HepG2 (cell line): ENCODE measurements around the gene PKDREJ. TPM values are rescaled to one million over a fixed set of nuclear protein-coding genes. Genes with fewer than 3 reads are reported as not detected.
A peak's percentile ranks its signal among the peaks of the same experiment; 100 is the strongest.

Experiments used
- CENPBD1 ChIP-seq: sonication (generic); formaldehyde crosslinking; IDR thresholded peaks from 2 replicates; pipeline ENCODE4 v1.8.0; 2022; ENCODE audit warnings: missing genetic modification reagents, low read depth, mild to moderate bottlenecking, borderline replicate concordance
- ETS1 ChIP-seq: sonication (generic); formaldehyde crosslinking; IDR thresholded peaks from 2 replicates; pipeline ENCODE4 v1.4.0; 2020; ENCODE audit warnings: missing genetic modification reagents
- ETV6 ChIP-seq: sonication (generic); formaldehyde crosslinking; conservative IDR thresholded peaks from 2 replicates; pipeline ENCODE4 v1.4.0; 2020; ENCODE audit warnings: missing genetic modification reagents
- GLMP ChIP-seq: sonication (generic); formaldehyde crosslinking; IDR thresholded peaks from 2 replicates; pipeline ENCODE4 v1.9.0; 2021; ENCODE audit warnings: missing genetic modification reagents, mild to moderate bottlenecking, borderline replicate concordance
- KAT2B ChIP-seq: fragments of 150-350 bp; IDR thresholded peaks from 2 replicates; pipeline ENCODE4 v1.6.1; 2014; ENCODE audit warnings: low read depth, low read length, borderline replicate concordance
- MAX ChIP-seq: IDR thresholded peaks from 2 replicates; pipeline ENCODE4 v1.6.1; 2012; ENCODE audit warnings: inconsistent platforms
- ZFP36L2 ChIP-seq: sonication (generic); formaldehyde crosslinking; IDR thresholded peaks from 2 replicates; pipeline ENCODE4 v1.4.0; 2020; ENCODE audit warnings: missing genetic modification reagents
- ZNF121 ChIP-seq: sonication (generic); formaldehyde crosslinking; IDR thresholded peaks from 2 replicates; pipeline ENCODE4 v1.5.0; 2020; ENCODE audit warnings: mild to moderate bottlenecking, missing genetic modification reagents
- ZNF292 ChIP-seq: sonication (generic); formaldehyde crosslinking; IDR thresholded peaks from 2 replicates; pipeline ENCODE4 v1.8.1; 2022; ENCODE audit warnings: mild to moderate bottlenecking, low read depth, missing genetic modification reagents, borderline replicate concordance
- ZNF30 ChIP-seq: sonication (generic); formaldehyde crosslinking; IDR thresholded peaks from 2 replicates; pipeline ENCODE4 v1.5.0; 2020; ENCODE audit warnings: mild to moderate bottlenecking, missing genetic modification reagents
- ZNF546 ChIP-seq: sonication (generic); formaldehyde crosslinking; conservative IDR thresholded peaks from 2 replicates; pipeline ENCODE4 v1.8.1; 2023; ENCODE audit warnings: mild to moderate bottlenecking, missing genetic modification reagents
- ZNF775 ChIP-seq: sonication (generic); formaldehyde crosslinking; IDR thresholded peaks from 2 replicates; pipeline ENCODE4 v1.4.0; 2020; ENCODE audit warnings: missing genetic modification reagents, mild to moderate bottlenecking, moderate library complexity, borderline replicate concordance
- ZSCAN5A ChIP-seq: sonication (generic); formaldehyde crosslinking; IDR thresholded peaks from 2 replicates; pipeline ENCODE4 v1.8.0; 2022; ENCODE audit warnings: mild to moderate bottlenecking, missing genetic modification reagents, borderline replicate concordance
- polyA plus RNA-seq, 8 experiments: library from polyadenylated mRNA; depleted of rRNA in 3 of 8; stranded (reverse) in 7 of 8; unstranded in 1 of 8; fragments of >200 nt; fragmentation: Illumina TruSeq in 4 of 8; extraction: Trizol in 4 of 8; gene quantifications; 2 replicates each; pipeline versions ENCODE4 v1.2.1 to v1.2.3, GENCODE V29; 2011 to 2016; ENCODE audit warnings: low read depth in 4 of 8, missing spikeins in 1 of 8, mixed read lengths in 1 of 8; ENCODE audit not compliant: insufficient read depth in 1 of 8
- total RNA-seq, 5 experiments: library from RNA; depleted of rRNA; stranded (reverse); fragments of >200 nt; fragmentation: Illumina TruSeq; extraction: Trizol; gene quantifications; 2 replicates each; pipeline ENCODE4 v1.2.3, GENCODE V29; 2016; ENCODE audit warnings: low read depth in 1 of 5
- TF ChIP-seq, protein P1 (sequence below): sonication (generic); formaldehyde crosslinking; IDR thresholded peaks from 2 replicates; pipeline ENCODE4 v1.4.0; 2020; ENCODE audit warnings: missing genetic modification reagents
- TF ChIP-seq, protein P2 (sequence below): conservative IDR thresholded peaks from 2 replicates; pipeline ENCODE4 v1.6.1; 2018; ENCODE audit warnings: missing genetic modification reagents
- TF ChIP-seq, protein P3 (sequence below): sonication (generic); formaldehyde crosslinking; IDR thresholded peaks from 2 replicates; pipeline ENCODE4 v1.5.1; 2020; ENCODE audit warnings: mild to moderate bottlenecking, missing genetic modification reagents

Gene PKDREJ
- total and polyA plus RNA-seq, 2 of the 13 experiments (the other 11 are each of a cell fraction or from before 2014, with no cell fraction given) = not detected

- TF ChIP-seq, protein P1, sequence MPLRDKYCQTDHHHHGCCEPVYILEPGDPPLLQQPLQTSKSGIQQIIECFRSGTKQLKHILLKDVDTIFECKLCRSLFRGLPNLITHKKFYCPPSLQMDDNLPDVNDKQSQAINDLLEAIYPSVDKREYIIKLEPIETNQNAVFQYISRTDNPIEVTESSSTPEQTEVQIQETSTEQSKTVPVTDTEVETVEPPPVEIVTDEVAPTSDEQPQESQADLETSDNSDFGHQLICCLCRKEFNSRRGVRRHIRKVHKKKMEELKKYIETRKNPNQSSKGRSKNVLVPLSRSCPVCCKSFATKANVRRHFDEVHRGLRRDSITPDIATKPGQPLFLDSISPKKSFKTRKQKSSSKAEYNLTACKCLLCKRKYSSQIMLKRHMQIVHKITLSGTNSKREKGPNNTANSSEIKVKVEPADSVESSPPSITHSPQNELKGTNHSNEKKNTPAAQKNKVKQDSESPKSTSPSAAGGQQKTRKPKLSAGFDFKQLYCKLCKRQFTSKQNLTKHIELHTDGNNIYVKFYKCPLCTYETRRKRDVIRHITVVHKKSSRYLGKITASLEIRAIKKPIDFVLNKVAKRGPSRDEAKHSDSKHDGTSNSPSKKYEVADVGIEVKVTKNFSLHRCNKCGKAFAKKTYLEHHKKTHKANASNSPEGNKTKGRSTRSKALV (CRISPR knock-in tag) = peak; percentile 70; the same call in 1 of the 2 replicates
- 0 out of 2 replicates have a peak, but pooled peaks have one; percentile 32 for TF ChIP-seq ZNF546
- peak; percentile 7; the same call in 1 of the 2 replicates for TF ChIP-seq ZNF292 (CRISPR knock-in tag)
- TF ChIP-seq, protein P2, sequence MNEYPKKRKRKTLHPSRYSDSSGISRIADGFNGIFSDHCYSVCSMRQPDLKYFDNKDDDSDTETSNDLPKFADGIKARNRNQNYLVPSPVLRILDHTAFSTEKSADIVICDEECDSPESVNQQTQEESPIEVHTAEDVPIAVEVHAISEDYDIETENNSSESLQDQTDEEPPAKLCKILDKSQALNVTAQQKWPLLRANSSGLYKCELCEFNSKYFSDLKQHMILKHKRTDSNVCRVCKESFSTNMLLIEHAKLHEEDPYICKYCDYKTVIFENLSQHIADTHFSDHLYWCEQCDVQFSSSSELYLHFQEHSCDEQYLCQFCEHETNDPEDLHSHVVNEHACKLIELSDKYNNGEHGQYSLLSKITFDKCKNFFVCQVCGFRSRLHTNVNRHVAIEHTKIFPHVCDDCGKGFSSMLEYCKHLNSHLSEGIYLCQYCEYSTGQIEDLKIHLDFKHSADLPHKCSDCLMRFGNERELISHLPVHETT = no peak
- no peak for TF ChIP-seq ZNF121 (CRISPR knock-in tag)
- no peak for TF ChIP-seq ETV6
- no peak for TF ChIP-seq CENPBD1 (CRISPR knock-in tag)
- TF ChIP-seq GLMP (CRISPR knock-in tag) = no peak
- TF ChIP-seq ZSCAN5A (CRISPR knock-in tag) = peak; percentile 75
- 0 out of 2 replicates have a peak, but pooled peaks have one; percentile 52 for TF ChIP-seq ETS1 (CRISPR knock-in tag)
- peak; percentile 77 for TF ChIP-seq MAX
- TF ChIP-seq, protein P3, sequence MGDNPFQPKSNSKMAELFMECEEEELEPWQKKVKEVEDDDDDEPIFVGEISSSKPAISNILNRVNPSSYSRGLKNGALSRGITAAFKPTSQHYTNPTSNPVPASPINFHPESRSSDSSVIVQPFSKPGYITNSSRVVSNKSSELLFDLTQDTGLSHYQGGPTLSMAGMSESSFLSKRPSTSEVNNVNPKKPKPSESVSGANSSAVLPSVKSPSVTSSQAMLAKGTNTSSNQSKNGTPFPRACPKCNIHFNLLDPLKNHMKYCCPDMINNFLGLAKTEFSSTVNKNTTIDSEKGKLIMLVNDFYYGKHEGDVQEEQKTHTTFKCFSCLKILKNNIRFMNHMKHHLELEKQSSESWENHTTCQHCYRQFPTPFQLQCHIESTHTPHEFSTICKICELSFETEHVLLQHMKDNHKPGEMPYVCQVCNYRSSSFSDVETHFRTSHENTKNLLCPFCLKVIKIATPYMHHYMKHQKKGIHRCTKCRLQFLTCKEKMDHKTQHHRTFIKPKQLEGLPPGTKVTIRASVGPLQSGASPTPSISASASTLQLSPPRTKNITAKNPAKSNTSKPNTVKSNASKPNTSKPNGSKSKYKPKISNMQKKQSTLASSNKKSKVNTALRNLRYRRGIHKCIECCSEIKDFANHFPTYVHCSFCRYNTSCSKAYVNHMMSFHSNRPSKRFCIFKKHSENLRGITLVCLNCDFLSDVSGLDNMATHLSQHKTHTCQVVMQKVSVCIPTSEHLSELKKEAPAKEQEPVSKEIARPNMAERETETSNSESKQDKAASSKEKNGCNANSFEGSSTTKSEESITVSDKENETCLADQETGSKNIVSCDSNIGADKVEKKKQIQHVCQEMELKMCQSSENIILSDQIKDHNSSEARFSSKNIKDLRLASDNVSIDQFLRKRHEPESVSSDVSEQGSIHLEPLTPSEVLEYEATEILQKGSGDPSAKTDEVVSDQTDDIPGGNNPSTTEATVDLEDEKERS (CRISPR knock-in tag) = no peak
- TF ChIP-seq ZNF775 (CRISPR knock-in tag) = no peak
- no peak for TF ChIP-seq ZFP36L2
- no peak for TF ChIP-seq KAT2B
- TF ChIP-seq ZNF30 (CRISPR knock-in tag) = no peak
These were observed 33.4 kb upstream of the PKDREJ start, which contains the start of gene GTSE1 (continued) for GRCh38 chr22:46296257-46297150.
